SU-DHL-6 (cell line): ENCODE measurements around the gene CEL.

Experiments
- CTCF ChIP-seq: fragments of 200-600 bp; sonication (generic); IDR thresholded peaks from one replicate; pipeline ENCODE4 v1.5.1; 2017; ENCODE audit warnings: antibody characterized with exemption, mild to moderate bottlenecking, low read length, moderate library complexity; ENCODE audit not compliant: insufficient read depth, poor library complexity, severe bottlenecking
- EZH2phosphoT487 ChIP-seq: fragments of 200-600 bp; sonication (generic), shearing (Covaris generic); conservative IDR thresholded peaks from 2 replicates; pipeline ENCODE4 v1.6.1; 2018; ENCODE audit warnings: mild to moderate bottlenecking, antibody characterized with exemption, low read length, moderate library complexity, mixed read lengths

- TF ChIP-seq CTCF (no peak), EZH2phosphoT487 (no peak)
Measured at GRCh38 chr9:133113163-133113948, 51.6 kb downstream of the CEL start.
